GM21526 (cell line): ENCODE measurements around the gene FOLR2.

Experiments
- ATAC-seq: cut with Tn5 transposase; IDR thresholded peaks from one replicate; pipeline ENCODE4 v1.9.1; 2021; ENCODE audit warnings: moderate library complexity; ENCODE audit not compliant: unreplicated experiment, low FRiP score

FOLR2 gene

GRCh38 chr11:72239849-72240460 is 23.4 kb downstream of the FOLR2 start:
- ATAC-seq, result no peak

- no peak for ATAC-seq
Measured at GRCh38 chr11:72240461-72241290, 24.1 kb downstream of the FOLR2 start.

GRCh38 chr11:72241291-72241781 is 24.7 kb downstream of the FOLR2 start:
- no peak for ATAC-seq

GRCh38 chr11:72242141-72242540 is 25.5 kb downstream of the FOLR2 start:
- ATAC-seq, result no peak

GRCh38 chr11:72243173-72244059 is 26.8 kb downstream of the FOLR2 start:
- no peak for ATAC-seq

GRCh38 chr11:72244060-72244360 is 27.4 kb downstream of the FOLR2 start, which contains the start of gene PHOX2A:
Gene PHOX2A (minus strand): TSS chr11:72244176. CDS start chr11:72244004, 172 bp downstream.
- ATAC-seq, result no peak

- ATAC-seq, result no peak
Measured at GRCh38 chr11:72244361-72245262, 28.0 kb downstream of the FOLR2 start.

- no peak for ATAC-seq
Measured at GRCh38 chr11:72245263-72245816, 28.7 kb downstream of the FOLR2 start.

- ATAC-seq, result no peak
Measured at GRCh38 chr11:72247584-72247983, 31.0 kb downstream of the FOLR2 start.

- no peak for ATAC-seq
Measured at GRCh38 chr11:72249961-72250360, 33.4 kb downstream of the FOLR2 start.

- ATAC-seq, result no peak
Measured at GRCh38 chr11:72250661-72251464, 34.3 kb downstream of the FOLR2 start.

- ATAC-seq, result no peak
Measured at GRCh38 chr11:72251614-72252013, 35.0 kb downstream of the FOLR2 start.

- ATAC-seq, result no peak
Measured at GRCh38 chr11:72253392-72253791, 36.8 kb downstream of the FOLR2 start.

- no peak for ATAC-seq
Measured at GRCh38 chr11:72254299-72254993, 37.9 kb downstream of the FOLR2 start.

- no peak for ATAC-seq
Measured at GRCh38 chr11:72257570-72257969, 41.0 kb downstream of the FOLR2 start.

- no peak for ATAC-seq
Measured at GRCh38 chr11:72259490-72259889, 42.9 kb downstream of the FOLR2 start.

GRCh38 chr11:72260574-72260973 is 44.0 kb downstream of the FOLR2 start:
- no peak for ATAC-seq

- no peak for ATAC-seq
Measured at GRCh38 chr11:72263361-72263760, 46.8 kb downstream of the FOLR2 start.
